ENCODE results near the gene RASSF4. TPM values are rescaled to one million over a fixed set of nuclear protein-coding genes. Genes with fewer than 3 reads are reported as not detected.

The RASSF4 gene
- total RNA-seq, 1 experiment from 2014 or later: not detected

DNA sequence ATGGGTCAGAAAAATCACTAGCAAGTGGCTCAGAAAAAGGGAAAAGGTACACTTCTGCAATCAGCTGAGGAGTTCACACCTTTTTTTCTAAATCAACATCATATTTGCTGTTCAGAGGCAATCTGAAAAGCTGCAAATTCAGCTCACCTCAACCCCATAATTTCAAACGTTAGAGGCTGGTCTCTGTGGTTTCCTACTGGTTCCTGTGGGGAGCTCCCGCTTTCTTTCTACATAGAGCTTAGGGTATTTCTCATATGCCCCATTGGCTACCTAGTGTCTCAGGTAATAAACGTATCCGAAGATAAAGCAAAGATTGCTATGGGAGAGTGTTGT, 35.9 kb downstream of the RASSF4 start:
- no TSS peak for BruUV-seq (replicated peaks)
- CTCF ChIA-PET: interaction anchor here (0.6 to 1.3 kb wide), 4 partner anchors 9 to 1916 kb away, joined by 3 to 4 read pairs (median 3); no protein-coding TSS in a partner anchor
- H3K4me1 Mint-ChIP-seq (ENCODE audit: insufficient read depth, unreplicated experiment): peaks cover 34% of the 10 kb centered on the region
- no peaks in the 10 kb centered on the region for H3K9me3 Mint-ChIP-seq (ENCODE audit: unreplicated experiment)
- TF ChIP-seq, protein P1, sequence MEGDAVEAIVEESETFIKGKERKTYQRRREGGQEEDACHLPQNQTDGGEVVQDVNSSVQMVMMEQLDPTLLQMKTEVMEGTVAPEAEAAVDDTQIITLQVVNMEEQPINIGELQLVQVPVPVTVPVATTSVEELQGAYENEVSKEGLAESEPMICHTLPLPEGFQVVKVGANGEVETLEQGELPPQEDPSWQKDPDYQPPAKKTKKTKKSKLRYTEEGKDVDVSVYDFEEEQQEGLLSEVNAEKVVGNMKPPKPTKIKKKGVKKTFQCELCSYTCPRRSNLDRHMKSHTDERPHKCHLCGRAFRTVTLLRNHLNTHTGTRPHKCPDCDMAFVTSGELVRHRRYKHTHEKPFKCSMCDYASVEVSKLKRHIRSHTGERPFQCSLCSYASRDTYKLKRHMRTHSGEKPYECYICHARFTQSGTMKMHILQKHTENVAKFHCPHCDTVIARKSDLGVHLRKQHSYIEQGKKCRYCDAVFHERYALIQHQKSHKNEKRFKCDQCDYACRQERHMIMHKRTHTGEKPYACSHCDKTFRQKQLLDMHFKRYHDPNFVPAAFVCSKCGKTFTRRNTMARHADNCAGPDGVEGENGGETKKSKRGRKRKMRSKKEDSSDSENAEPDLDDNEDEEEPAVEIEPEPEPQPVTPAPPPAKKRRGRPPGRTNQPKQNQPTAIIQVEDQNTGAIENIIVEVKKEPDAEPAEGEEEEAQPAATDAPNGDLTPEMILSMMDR (IDR thresholded peaks at IDR 0.05; ENCODE audit: unreplicated experiment): no peak
- no peak for DNase-seq (ENCODE audit: unreplicated experiment)
- H3K27ac Mint-ChIP-seq (ENCODE audit: low read depth, unreplicated experiment): peak overlapping the region; percentile 77
- H3K27me3 Mint-ChIP-seq (ENCODE audit: insufficient read depth, unreplicated experiment): no peaks in the 10 kb centered on the region
- intact Hi-C loops (cut with micrococcal nuclease): no loop called here
- POLR2A ChIA-PET: interaction anchor here (0.9 kb wide), 1 partner anchor 15 kb away, joined by 4 read pairs; no protein-coding TSS in a partner anchor
- H3K36me3 Mint-ChIP-seq (ENCODE audit: insufficient read depth, unreplicated experiment): peaks cover 3% of the 10 kb centered on the region
- no peak overlapping the region for H3K4me3 Mint-ChIP-seq (ENCODE audit: unreplicated experiment)

DNA sequence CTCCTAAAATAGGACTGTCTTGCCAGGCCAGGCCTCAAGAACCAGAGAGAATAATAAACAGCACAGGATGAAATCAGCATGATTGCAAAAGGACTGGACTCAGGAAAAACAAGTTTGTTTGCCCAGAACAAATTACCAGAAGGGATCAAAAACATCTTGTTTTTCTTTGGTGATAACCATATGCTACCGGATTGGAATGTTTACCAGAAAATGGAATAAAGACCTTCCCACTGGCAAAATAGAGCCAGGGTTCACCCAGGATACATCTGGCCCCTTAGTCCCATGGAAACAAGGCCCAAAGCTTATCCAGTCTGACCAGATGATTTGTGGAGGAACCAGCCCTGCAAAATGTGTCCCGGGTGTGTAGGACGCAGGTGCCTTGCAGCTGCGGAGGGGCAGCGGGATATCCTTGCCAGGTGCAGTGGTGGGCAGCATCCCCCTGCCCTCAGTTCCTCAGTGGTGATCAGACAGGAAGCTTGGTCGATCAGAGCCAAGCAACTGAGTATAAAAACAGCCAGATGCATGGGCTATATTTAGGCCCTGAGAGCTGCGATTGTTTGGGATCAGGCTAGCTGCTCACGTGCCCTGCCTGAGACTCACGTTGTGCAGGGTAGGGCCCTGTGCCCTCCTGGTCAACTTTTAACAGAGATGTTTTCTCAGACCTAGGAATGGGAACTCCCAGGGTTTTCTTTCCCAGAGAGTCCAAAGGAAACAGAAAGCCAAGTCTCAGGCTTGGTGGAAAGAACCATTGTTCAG, 36.5 kb downstream of the RASSF4 start:
- peaks cover 34% of the 10 kb centered on the region for H3K4me1 Mint-ChIP-seq (ENCODE audit: insufficient read depth, unreplicated experiment)
- BruUV-seq (replicated peaks): no TSS peak
- peak overlapping the region; percentile 77 for H3K27ac Mint-ChIP-seq (ENCODE audit: low read depth, unreplicated experiment)
- CTCF ChIA-PET: interaction anchor here (0.6 to 1.1 kb wide), 3 partner anchors 8 to 1917 kb away, joined by 3 to 4 read pairs (median 3); no protein-coding TSS in a partner anchor
- peaks cover 4% of the 10 kb centered on the region for H3K36me3 Mint-ChIP-seq (ENCODE audit: insufficient read depth, unreplicated experiment)
- POLR2A ChIA-PET: no interaction called here
- TF ChIP-seq, protein P1 (IDR thresholded peaks at IDR 0.05; ENCODE audit: unreplicated experiment): no peak
- DNase-seq (ENCODE audit: unreplicated experiment): no peak
- no peaks in the 10 kb centered on the region for H3K27me3 Mint-ChIP-seq (ENCODE audit: insufficient read depth, unreplicated experiment)
- H3K9me3 Mint-ChIP-seq (ENCODE audit: unreplicated experiment): no peaks in the 10 kb centered on the region
- no peak overlapping the region for H3K4me3 Mint-ChIP-seq (ENCODE audit: unreplicated experiment)
- intact Hi-C loops (cut with micrococcal nuclease): no loop called here

DNA sequence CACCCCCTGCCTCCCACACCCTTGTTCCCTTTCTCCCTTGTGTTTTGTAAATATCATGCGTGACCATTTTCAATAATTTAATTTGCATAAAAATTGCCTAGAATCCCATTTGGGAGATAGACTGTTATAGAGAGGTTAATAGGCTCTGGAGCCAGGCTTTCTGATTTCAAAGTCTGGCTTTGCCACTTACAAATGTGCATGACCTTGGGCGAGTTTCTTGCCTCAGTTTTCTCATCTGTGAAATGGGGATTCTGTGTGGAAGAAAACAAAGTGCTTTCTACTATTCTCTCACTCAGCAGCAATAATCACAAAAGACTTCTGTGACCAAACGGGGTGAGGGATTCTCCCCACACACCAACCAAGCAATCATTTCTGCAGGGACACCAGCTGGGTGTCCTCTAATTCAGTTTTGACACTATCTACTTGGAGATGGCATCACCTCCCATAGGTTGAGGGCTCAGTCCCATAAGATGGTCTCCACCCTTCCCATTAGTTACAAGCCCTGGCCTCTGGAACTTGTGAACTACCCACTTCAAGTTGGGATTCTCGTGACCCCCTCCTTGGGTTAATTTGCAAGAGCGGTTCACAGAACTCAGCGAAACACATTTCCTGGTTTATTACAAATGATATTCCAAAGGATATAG, 37.6 kb downstream of the RASSF4 start:
- H3K4me3 Mint-ChIP-seq (ENCODE audit: unreplicated experiment): no peak overlapping the region
- ChIA-PET CTCF (no interaction called here), POLR2A (no interaction called here)
- H3K9me3 Mint-ChIP-seq (ENCODE audit: unreplicated experiment): no peaks in the 10 kb centered on the region
- H3K4me1 Mint-ChIP-seq (ENCODE audit: insufficient read depth, unreplicated experiment): peaks cover 36% of the 10 kb centered on the region
- peaks cover 6% of the 10 kb centered on the region for H3K36me3 Mint-ChIP-seq (ENCODE audit: insufficient read depth, unreplicated experiment)
- TF ChIP-seq, protein P1 (IDR thresholded peaks at IDR 0.05; ENCODE audit: unreplicated experiment): no peak
- intact Hi-C loops (cut with micrococcal nuclease): no loop called here
- H3K27me3 Mint-ChIP-seq (ENCODE audit: insufficient read depth, unreplicated experiment): no peaks in the 10 kb centered on the region
- no peak for DNase-seq (ENCODE audit: unreplicated experiment)
- BruUV-seq (replicated peaks): no TSS peak
- no peak overlapping the region for H3K27ac Mint-ChIP-seq (ENCODE audit: low read depth, unreplicated experiment)

DNA sequence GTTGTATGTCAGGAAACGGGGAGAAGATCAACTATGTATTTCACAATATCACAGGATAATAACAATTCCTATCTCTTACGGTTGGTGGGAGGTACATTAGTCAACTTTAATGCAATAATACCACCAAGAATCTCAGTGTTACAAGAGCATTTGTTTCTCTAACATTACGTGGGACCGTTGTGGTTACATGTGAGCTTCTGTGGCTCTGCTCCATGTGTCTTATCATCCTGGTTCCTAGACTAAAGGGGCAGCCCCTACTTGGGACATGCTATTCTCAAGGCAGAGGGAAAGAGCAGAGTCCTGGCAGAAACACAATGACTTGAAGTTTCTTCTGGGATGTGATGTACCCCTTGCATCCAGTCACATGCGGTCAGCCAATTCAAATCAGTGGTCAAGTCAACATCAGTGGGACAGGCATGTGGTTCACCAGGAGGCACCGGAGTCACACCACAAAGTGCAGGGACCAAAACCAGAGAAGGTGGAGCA, 38.6 kb downstream of the RASSF4 start:
- DNase-seq (ENCODE audit: unreplicated experiment): no peak
- BruUV-seq (replicated peaks): no TSS peak
- no peaks in the 10 kb centered on the region for H3K27me3 Mint-ChIP-seq (ENCODE audit: insufficient read depth, unreplicated experiment)
- ChIA-PET CTCF (interaction anchor here (0.8 kb wide), 1 partner anchor 8 kb away, joined by 3 read pairs; no protein-coding TSS in a partner anchor), POLR2A (interaction anchor here (1.1 kb wide), 1 partner anchor 17 kb away, joined by 3 read pairs; no protein-coding TSS in a partner anchor)
- peaks cover 40% of the 10 kb centered on the region for H3K4me1 Mint-ChIP-seq (ENCODE audit: insufficient read depth, unreplicated experiment)
- no peaks in the 10 kb centered on the region for H3K9me3 Mint-ChIP-seq (ENCODE audit: unreplicated experiment)
- TF ChIP-seq, protein P1 (IDR thresholded peaks at IDR 0.05; ENCODE audit: unreplicated experiment): no peak
- intact Hi-C loops (cut with micrococcal nuclease): no loop called here
- no peak overlapping the region for H3K4me3 Mint-ChIP-seq (ENCODE audit: unreplicated experiment)
- H3K27ac Mint-ChIP-seq (ENCODE audit: low read depth, unreplicated experiment): no peak overlapping the region
- peaks cover 11% of the 10 kb centered on the region for H3K36me3 Mint-ChIP-seq (ENCODE audit: insufficient read depth, unreplicated experiment)
